ENCODE measurements around the gene PCYT2.
"Not testable (repeated sequence)": the region's sequence is repeated elsewhere in the genome, so short reads cannot be mapped to it uniquely, and the experiment has no call there.

The PCYT2 gene

DNA sequence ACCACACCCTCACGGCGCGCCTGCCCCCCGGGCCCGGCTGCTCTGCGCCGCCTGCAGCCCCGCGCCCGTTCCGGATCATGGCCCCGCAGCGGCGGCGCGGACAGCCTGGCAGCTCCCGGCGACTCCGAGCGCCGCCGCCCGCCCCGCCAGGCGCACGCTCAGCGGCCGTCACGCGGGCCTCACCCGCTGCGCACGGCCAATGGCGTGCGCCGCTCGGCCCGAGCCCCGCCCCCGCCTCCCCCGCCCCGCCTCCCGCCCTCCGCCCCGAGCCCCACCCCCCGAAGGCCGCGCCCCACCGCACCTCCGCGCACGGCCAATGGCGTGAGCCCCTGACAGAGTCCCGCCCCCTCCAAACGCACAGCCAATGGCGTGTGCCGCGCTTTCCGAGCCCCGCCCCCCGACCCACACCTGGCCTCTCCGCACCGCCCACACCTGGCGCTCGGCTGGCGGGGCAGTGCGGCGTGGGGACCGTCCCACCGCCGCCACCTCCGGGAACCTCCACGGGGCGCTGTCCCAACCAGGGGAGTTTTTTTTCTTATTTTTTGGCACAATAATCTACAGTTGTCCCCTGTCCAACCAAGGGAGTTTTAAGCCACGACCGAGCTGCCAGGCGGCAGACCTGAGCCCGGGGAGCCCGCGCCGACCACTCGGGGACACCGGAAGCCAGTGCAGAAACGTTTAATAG is at the start of gene PCYT2:
TSS of gene PCYT2 (minus strand) at position 123 of the 685 bp plus-strand sequence. CDS start at position 79, 44 bp downstream.
- DNase-seq, result peak; percentile 34

DNA sequence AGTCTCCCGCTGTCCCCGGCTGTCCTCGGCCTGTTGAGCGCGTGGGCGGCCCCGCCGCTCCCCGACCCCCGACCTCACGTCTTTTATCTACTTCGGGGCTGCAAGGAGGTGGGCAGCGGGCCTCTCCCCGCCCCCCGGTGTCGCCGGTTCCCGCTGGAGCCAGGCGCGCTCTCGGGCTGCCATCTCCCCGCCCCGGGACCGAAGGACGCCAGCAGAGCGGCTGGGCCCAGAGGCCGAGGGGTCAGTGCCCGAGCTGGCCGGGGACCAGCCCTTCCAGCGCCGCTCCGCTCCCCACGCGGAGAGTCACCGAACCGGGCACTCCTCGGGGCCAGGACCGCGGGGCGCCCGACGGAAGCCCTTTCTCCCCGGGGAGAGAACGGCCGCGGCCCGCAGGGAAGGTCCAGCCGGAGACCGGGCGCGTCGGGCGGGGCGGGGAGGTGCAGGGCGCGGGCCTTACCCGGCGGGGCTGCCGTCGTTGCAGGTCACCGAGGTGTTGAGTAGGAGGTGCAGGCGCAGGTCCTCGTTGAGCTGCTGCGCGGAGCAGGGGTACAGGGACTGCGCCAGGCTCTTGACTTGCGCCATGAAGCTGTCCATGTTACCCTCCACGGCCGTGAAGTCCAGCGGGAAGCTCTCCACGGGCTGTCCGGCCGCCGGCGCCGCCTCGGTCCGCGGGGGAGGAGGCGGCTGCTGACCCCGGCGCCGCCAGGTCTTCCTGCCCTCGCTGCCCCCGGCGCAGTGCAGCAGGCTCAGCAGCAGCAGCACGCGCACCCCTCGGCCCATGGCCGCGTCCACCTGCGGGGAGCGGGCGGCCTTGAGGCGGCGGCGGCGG is 49.1 kb upstream of the PCYT2 start:
- no peak for DNase-seq

DNA sequence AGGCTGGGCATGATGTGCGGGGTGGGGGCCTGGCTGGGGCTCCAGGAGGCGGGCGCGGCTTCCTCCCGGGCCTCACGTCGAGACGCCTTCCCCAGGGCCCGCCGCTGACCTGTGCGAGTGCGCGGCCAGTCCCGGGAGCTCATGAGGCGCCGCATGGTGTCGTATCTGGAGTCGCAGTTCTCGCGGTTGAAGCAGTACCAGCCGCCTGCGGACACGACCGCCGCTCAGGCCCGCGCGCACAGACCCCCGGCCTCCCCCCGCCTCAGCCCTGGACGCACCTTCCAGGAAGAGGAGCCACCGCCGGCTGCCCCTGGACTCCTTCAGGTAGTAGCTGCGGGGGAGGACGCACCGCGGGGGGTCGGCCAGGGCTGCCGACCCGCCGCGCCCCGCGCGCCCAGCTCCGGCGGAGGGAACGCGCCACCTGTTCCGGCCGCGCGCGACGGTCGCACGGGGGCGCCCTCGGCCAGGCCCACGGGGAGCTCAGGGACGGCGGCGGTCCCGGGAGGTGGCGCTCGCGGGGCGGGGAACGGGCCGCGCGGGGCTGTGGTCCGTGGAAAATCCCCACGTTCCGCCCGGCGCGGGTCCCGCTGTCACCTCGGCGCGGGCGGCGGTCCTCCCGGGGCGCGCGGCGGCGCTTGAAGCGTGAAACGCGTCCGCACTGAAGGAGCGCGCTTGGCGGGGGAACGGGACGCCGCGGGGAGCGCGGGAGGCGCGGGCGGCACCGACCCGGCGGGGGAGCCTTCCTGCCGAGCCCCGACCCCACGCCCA is 48.3 kb upstream of the PCYT2 start:
- no peak for DNase-seq

DNA sequence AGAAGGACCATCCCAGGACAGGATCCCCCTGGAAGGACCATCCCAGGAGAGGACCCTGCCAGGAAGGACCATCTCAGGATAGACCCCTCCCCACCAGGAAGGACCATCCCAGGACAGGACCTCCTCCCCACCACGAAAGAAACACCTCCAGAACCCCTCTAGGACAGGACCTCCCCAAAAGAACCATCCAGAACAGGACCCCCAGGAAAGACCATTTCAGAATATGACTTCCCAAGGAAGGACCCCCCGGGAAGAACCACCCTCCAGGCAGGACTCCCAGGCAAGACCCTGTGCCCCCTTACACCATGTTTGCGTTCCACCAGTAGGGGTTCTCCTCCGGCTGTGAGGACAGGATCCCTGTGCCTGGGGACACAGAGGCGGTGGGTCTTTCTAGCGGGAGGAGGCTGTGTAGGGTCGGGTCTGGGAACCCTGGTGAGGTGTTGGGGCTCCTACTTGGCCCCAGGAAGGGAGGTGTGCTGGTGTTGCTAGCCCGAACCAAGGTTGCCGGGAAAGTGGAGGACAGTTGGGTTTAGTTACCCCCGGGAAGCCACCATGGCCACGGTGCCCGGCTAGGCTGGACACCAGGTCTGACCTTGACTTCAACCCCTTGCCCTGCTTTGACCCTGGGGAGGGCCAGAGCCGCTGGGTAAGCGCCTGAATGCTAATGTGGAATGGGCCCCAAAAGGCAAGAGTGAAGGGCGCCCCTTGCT is 47.6 kb upstream of the PCYT2 start:
- DNase-seq, result no peak

DNA sequence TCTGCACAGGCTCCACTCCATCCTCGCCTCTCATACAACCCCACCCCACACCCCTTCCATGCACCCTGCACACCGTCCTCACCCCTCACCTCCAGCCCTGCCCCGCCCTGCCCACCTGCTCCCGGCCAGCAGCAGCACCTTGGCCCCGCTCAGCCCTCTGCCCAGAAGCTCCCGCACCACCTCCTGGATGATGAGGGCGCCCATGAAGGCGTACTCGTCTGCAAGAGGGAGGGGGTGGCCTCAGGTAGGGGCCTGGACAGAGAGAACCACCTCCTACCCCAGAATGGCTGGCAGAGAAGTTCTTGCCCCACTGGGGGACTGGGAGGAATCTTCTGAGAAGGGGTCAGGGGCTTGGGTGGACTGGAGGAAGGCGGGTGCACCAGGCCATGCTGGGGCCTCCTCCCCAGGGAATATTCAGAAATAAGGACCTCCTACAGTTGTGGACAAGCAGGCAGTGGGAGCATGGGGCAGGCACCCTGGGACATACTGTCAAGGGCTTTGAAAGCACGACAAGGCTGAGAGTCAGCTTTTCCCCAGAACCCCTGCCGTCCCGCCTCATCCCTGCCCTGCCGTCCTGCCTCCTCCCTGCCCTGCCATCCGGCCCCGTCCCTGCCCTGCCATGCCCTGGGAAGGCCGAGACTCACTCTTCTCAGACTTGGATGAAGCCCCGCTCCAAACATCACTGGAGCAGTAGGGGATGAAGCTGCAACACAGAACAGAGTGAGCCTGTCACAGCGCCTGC is 46.7 kb upstream of the PCYT2 start:
- no peak for DNase-seq

DNA sequence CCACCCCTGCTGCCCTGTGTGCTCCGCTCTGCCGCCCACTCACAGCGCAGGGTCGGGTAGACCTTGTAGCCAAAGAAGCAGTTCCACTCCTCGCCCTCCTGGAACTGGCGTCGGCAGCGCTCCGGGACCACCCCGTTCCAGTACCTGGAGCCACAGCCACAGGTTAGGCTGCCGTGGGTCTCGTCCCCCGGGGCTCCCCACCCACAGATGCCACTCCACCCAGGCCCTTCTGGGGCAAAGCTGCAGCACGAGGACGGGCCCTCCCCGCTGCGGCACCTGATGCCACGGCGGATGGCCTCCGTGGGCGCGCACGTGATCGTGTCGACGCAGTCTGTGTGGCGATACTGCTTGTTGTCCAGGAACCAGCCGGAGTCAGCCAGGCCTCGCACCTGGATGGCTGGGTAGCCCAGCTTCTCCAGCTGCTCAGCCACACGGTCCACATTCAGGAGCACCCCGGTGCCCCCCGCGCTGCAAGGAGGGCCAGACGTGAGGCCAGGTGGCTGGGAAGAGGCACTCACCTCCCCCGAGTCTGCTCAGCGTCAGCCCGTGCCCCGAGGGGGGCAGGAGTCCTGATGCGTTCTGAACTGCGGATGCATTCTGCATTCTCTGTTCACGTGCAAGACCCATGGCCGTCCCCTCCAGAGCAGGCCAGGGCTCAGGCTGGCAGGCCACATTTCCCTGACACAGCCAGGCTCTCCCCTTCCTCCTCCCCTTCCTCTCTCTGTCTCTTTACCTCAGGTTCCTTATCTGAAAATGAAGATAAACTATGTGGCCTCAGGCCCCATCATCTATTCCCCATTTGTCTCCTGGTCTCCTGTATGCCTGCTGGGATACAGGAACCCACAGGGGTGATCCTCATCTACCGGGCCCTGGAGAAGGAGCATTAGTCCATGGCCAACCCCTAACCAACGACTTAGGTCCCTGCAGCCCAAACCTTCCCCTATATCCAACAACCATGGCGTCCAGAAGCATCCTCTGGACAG is 45.7 kb upstream of the PCYT2 start:
- no peak for DNase-seq

DNA sequence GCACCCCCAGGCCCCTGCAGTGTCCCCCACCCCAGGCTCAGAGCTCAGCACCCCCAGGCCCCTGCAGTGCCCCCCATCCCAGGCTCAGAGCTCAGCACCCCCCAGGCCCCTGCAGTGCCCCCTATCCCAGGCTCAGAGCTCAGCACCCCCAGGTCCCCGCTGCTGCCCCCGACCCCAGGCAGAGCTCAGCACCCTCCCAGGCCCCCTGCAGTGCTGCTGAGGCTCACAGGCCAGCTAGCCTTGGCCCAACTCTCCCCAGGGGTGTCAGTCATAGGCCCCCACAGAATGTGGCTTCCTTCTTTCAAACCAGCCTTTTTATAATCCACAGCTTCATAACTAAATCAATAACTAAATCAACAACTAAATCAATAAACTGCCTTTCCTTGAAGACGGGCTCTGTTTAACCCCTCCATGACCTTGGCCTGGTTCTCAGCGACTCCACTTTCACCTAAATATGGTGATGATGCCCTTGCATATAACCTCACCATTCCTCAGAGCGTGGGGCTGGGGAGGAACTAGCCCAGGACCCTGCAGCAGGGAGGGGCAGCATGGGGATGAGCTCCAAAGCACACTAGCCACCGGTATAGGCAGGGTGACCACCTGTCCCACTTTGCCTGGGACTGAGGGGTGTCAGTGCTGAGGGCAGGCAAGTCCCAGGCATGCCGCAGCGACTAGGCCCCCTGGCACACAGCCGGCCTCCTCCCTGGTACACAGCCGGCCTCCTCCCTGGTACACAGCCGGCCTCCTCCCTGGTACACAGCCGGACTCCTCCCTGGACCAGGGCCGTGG is 44.8 kb upstream of the PCYT2 start:
- no peak for DNase-seq

DNA sequence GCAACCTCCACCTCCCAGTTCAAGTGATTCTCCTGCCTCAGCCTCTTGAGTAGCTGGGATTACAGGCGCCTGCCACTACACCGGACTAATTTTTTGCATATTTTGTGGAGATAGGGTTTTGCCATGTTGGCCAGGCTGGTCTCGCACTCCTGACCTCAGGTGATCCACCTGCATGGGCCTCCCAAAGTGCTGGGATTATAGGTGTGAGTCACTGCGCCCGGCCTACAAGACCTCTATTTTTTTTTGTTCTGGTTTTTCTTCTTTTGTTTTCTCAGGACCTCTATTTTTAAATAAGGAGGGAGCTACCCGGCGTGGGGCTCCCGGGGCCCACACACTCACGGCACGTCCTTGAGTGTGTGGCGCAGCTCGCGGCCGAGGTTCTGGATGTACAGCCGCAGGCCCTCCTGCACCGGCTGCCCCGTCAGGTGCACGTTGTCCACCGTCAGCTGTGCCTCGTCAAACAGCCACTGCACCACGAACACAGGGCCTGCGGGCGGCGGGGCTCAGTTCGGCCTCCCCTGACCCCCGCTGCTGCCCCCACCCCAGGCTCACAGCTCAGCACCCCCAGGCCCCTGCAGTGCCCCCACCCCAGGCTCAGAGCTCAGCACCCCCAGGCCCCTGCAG is 44.0 kb upstream of the PCYT2 start:
- no peak for DNase-seq

DNA sequence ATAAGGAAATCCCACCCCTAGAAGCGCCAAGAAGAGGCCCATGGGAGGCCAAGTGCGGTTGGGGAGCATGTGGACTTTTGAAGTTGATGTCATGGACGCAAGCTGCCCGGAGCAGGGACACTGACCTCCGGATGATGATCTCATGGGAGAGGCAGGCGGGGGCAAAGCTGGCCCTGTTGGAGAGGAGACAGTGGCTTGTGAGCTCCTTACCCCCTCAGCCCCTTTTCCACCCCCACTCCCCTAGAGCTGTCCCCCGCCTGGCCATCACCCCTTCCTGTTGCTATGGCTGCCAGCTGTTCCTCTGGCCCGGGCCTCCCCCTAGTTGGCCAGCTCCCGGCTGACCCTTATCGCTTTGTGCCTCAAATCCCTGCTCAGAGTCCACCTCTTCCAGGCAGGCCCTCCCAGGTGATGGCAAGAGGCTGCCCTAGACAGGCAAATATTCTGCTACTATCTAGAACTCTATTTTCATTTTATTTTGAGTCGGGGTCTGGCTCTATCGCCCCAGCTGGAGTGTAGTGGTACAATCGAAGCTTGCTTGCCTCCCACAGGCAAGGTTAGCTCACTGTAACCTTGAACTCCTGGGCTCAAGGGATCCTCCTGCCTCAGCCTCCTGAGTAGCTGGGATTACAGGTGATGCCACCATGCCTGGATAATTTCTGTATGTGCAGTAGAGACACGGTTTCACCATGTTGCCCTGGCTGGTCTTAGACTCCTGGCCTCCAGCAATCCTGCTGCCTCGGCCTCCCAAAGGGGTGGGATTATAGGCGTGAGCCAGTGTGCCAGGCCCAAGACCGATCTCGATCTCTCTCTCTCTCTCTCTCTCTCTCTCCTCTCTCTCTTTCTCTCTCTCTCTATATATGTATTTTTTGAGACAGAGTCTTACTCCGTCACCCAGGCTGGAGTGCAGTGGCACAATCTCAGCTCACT is 43.2 kb upstream of the PCYT2 start:
- DNase-seq, result no peak

DNA sequence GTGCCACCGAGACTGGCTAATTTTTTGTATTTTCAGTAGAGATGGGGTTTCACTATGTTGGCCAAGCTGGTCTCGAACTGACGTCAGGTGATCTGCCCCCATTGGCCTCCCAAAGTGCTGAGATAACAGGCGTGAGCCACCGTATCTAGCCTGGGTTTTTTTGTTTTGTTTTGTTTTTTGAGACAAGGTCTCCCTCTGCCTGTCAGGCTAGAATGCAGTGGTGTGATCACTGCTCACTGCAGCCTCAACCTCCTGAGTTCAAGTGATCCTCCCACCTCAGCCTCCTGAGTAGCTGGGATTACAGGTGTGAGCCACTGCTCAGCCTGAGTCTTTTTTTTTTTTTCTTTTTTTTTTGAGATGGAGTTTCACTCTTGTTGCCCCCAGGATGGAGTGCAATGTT is 42.2 kb upstream of the PCYT2 start:
- DNase-seq, result not testable (repeated sequence)

DNA sequence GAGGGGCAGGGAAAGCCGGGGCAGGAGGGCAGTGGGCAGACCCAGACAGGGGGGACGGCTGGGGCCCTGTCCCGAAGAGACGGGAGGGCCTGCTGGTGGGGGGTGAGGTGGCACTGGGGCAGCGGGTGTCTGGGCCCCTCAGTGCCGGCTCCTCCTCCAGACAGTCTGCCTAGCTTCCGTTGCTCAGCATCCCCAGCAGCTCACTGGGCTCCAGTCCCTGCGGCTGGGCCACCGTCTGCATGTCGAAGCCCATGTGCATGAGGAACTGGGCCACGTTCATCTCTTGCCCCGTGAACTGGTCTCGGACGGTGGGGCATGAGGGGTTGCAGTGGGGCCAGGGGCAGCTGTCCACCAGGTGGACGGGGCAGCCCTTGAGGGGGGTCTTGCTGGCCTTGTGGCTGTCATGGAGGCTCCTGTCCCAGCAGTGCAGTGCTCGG is 41.6 kb upstream of the PCYT2 start:
- no peak for DNase-seq

DNA sequence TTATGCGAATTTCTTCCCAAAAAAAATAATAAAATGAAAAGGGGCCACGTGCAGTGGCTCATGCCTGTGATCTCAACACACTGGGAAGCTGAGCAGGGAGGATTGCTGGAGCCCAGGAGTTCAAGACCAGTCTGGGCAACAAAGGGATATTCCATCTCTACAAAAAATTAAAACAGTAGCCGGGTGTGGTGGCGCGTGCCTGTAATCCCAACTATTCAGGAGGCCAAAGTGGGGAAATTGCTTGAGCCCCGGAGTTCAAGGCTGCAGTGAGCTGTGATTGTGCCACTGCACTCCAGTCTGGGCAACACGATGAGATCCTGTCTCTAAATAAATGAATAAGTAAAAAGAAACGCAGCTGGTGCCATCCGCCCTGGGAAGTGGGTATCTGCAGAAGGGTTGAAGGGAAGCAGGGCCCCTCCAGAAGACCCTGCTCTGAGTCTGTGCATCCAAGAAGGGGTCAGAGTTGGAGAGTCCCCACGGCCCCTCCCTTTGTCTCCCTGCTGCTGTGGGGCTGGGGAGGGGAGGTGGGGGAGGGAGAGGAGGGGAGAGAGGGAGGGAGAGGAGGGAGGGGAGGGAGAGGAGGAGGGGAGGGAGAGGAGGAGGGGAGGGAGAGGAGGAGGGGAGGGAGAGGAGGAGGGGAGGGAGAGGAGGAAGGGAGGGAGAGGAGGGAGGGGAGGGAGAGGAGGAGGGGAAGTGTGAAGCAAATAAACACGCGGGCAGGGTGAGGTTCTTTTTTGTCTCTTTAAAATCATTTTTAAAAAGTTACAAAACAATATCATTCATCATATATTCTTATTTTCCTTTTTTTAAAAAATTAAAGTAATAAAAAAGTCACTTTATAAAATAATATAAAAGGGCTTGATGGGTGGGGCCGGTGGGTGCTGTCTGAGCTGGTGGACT is 40.8 kb upstream of the PCYT2 start:
- no peak for DNase-seq

DNA sequence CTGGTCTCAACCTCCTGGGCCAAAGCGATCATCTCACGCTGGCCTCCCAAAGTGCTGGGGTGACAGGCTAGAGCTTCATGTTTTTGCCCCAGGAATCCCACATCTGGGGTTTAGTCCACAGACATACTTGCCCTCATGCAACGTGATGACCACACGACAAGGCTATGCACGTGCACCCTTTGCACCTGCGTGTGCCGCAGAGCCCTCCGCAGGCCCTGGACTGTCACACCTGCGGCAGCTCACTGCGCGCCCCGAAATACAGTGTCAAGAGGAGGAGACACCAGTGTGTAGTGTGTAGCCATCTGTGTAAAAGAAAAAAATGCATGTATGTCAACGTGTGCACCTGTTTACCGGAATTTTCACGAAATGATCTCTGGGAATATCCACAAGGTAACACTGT is 39.3 kb upstream of the PCYT2 start:
- DNase-seq, result no peak

DNA sequence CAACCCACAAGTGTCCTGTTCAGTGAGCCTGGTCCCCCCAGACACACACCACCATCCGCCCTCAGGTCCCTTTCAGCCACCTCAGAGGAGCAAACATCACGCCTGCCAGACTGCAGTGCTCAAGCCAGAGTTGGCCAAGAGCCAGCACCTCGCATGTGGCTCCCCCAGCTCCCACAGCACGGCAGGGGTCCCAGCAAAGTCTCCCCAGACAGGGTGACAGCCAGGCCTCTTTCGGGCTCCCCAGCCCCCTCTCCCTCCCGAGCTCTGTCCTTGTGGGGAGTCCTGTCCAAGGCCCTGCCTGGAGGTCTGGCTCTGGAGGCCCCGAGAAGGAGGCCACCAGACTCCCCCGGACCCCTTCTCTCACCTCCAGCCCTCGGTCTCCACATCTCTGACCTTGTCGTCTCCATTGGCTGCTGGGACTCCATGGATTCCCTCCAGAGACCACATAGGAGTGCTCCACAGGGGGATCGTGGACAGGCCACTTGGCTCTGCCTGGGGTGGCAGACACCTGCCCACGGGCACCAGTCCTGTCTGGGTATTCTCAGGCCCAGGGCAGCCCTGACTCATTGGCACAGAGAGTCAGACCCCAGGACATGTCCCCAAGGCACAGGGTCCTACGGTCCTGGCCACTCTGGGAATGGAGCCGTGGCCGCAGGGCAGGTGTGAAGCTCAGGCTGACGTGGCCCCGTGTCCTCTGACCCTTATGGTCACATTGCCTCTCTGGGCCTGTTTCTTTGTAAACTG is 37.6 kb upstream of the PCYT2 start:
- no peak for DNase-seq

DNA sequence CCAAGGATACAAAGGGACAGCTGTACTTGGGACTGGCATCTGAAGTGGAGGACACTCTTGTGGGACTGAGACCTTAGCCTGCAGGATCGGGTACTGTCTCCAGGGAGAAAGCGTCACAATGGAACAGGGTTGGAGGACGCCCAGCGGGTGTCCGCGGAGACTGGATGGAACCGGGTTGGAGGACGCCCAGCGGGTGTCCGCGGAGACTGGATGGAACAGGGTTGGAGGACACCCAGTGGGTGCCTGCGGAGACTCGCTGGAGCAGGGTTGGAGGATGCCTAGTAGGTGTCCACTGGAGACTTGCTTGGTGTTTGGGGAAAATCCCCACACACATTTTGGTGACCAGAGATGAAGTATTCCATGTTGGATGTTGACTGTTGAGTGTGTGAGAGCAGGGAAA is 36.0 kb upstream of the PCYT2 start, which contains the start of gene MYADML2:
TSS of gene MYADML2 (minus strand) at position 45 of the 400 bp plus-strand sequence. CDS start 5,492 bp downstream, outside the sequence.
- no peak for DNase-seq

DNA sequence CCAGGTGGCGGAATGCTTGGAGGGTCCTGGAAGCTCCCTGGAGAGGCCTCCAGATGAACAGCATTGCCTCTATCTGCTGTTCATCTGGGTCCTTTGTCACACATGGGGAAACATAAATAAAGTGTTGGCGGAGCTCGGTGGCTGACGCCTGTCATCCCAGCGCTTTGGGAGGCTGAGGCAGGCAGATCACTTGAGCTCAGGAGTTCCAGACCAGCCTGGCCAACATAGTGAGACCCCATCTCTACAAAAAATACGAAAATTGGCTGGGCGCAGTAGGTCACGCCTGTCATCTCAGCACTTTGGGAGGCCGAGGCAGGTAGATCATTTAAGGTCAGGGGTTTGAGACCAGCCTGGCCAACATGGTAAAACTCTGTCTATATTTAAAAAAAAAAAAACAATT is 33.7 kb upstream of the PCYT2 start:
- no peak for DNase-seq

Measured in NCI-H187 treated with DMSO at 0.1 percent for 48 hours (cell line).